Right hindlimb (tissue), 1 donor: Measurements from ENCODE around the gene HNRNPUL1.

Source experiments
- DNase-seq: peaks from one replicate; pipeline ENCODE4 v3.0.0-alpha.2; 2018

Gene HNRNPUL1

DNA sequence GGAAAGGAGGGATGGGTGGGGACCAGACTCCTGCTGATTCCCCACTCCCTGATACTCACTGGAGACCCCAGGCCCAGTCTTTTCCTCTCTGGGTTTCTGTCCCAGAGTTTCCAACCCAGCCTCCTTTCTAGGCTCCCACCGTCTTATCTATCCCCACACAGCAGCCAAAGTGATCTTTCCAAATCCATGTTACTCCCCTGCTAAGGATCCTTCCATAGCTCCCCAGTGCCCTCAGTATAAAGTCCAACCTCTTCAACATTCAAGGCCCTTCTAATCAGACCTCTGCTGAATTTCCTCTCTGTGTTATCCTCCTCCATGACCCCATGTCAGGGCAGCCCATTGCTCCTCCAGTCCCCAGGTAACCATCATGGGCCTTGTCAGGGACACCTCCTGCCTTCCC is 90.9 kb downstream of the HNRNPUL1 start:
- DNase-seq: no peak

- DNase-seq: no peak
Observed at GRCh38 chr19:41355802-41356201, 91.6 kb downstream of the HNRNPUL1 start.

DNA sequence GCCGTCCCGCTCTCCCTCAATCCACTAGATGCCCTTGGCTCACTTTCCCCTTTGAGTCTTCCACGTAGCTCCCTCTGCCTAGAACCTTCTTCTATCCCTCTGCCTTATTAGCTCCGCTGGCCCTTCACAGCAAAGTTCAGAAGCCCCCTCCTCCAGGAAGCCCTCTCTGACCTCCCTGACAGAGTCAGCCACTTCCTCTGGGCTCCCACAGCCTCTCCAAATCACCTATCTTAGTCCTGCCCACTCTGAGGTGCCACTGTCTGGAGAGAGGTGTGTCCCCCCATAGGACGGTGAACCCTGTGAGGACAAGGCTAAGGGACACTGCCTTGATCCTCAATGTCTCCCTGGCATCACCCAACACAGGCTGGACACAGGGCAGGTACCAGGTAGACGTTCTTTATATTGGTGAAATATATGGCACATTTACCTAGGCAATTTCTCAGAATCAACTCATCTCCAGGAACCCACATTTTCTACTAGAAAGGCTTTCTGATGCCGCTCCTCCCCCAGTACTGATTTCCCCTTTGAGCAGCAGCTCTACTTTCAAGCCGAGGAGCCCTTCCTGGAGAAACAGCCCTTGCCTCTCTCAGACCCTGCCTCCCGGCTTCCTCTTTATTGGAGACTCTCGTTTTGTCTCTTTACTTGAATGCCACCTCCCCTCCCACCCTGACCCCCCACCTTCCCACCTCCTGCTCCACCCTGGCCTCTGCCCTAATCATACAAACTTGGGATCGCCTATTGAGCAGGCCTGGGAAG is 93.0 kb downstream of the HNRNPUL1 start:
- DNase-seq: no peak
